ENCODE data around the gene DGCR8. TPM values are rescaled to one million over a fixed set of nuclear protein-coding genes. Genes with fewer than 3 reads are reported as not detected.

DGCR8 gene
- polyA plus RNA-seq, 1 donor: 41.7 TPM

DNA sequence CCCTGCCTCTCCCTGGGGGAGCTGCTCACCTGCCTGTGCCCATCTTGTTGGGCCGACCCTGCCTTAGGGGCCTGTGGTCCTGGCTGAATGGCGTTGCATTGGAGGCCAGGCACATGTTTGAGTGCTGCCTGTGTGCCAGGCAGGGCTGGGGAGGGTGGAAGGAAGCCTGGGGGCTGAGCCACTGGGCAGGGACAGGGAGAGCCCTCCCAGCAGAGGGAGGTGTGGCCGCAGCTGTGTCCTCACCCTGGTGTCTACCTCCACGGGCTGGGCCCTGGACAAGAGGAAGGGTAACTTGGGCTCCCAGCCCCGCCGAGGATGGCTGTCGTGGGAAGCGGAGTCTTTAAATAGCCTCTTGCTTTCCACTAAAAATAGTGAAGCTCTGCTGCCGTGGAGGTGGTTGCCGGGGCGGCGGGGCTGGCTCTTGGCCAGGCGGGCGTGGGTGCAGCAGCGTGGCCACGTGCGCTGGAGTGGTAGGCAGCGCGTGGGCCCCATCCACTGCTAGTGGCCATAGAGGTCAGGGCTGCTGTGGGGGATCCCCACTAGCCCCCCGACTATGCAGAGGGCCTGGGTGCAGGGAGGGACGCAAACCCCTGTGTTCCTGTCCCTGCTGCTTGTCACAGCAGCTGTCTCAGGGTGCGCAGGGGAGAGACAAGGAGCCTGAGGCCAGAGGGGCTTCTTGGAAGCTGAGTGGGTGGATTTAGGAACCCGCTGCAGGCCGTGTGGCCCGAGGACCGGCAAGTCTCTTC is 57.8 kb downstream of the DGCR8 start:
- DNase-seq (ENCODE audit: low read depth): no peak

DNA sequence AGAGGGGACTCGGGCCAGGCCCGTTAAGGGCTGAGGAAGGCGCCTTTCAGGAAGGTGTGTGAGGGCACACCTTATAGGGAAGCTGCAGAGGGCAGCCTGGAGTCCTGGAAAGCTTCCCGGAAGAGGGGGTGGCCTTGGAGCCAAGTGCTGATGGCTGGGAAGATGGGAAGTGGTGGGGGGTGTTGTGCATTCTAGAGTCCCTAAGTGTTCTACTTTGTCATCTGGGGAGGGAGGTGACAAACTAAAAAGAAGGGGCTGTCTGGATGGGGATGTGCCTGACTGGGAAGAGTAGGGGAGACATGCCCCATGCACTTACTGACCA is 58.3 kb downstream of the DGCR8 start:
- DNase-seq (ENCODE audit: low read depth): no peak

- DNase-seq (ENCODE audit: low read depth): no peak
Measured at GRCh38 chr22:20138868-20139267, 58.8 kb downstream of the DGCR8 start.

- no peak for DNase-seq (ENCODE audit: low read depth)
Measured at GRCh38 chr22:20139391-20140106, 59.5 kb downstream of the DGCR8 start.

GRCh38 chr22:20140107-20140445 is 60.0 kb downstream of the DGCR8 start:
- DNase-seq (ENCODE audit: low read depth): no peak

DNA sequence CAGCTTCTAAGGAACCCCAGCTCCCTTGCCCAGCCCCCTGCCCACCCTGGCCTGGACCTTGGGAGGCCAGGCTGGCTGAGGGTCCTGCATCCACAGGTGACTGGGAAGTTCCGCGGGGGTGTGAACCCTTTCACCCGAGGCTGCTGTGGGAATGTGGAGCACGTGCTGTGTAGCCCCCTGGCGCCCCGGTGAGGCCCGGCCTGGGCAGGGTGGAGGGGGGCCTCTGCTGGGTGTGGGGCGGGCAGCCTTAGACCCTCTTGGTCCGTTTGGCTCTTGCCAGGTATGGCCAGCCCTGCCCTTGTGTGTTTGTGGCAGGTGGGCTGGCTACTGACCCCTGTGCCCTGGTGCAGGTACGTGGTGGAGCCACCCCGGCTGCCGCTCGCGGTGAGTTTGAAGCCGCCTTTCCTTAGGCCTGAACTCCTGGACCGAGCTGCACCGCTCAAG is 60.5 kb downstream of the DGCR8 start:
- DNase-seq (ENCODE audit: low read depth): no peak

DNA sequence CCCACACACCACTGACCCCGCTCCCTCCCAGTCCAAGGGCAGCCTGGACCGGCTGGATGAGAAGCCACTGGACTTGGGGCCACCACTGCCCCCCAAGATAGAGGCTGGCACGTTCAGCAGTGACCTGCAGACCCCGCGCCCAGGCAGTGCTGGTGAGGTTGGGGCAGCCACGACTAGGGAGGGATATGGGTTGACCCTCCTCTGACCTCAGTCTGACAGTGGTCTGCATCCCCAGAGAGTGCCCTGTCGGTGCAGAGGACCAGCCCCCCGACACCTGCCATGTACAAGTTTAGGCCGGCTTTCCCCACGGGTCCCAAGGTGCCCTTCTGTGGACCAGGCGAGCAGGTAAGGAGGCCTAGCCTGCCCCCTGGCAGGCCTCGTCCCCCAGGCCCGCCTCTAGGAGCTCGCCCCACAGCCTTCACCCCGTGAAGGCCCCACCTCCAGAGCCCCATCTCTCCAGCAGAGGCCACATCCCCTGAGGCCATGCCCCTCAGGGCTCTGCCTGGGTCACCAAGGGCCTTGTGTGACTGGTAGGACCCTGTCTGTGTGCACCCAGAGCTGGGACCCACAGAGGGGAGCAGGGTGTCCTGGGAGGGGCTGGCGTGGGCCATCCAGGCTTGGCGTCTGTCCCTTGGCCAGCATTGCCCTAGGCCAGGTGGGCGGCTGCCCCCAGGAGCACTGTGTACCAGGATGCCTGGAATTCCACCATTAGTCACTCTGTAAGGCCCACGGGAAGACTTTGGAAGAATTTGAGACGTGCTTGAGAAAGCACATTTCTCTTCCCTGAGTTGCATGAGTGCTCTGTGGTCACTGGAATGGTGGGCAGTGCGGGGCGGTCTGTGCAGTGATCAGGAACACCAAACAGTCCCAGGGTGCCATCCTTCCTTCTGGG is 61.4 kb downstream of the DGCR8 start:
- DNase-seq (ENCODE audit: low read depth): no peak

GRCh38 chr22:20142711-20143621 is 62.9 kb downstream of the DGCR8 start:
- no peak for DNase-seq (ENCODE audit: low read depth)

DNA sequence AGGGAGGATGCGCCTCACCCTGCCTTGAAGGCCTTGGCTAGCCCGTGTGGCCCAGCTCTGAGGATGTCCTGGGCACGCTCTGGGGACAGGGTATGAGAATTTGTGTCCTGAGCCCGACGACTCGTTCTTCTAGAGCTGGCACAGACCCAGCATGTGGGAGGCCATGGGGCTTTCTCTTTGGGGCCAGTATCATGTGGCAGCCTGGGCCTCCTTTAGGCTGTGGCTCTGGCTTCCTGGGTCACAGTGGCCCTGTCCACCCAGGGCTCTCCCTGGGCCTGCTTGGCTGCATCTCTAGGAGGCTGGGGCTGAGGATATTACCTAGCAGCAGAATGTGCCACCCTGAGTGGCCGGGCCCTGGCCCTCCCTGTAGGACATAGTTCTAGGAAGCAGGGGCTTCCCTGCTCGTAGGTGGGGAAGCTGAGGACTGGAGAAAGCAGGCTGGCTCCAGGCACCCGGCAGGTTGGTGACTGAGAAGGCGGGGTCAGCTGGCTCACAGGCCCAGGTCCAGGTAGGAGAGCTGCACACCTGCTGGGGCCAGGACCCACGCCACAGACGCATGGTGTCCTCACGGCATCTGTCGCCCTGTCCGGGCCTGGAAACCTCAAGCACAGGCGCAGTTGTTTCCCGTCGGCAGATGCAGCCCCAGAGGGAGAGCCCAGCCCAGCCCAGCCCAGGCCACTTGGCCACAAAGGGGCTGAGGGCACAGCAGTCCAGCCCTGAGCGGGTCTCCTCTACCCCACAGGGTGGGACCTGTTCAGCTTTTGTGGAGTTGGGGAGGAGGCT is 64.0 kb downstream of the DGCR8 start:
- DNase-seq (ENCODE audit: low read depth): no peak

DNA sequence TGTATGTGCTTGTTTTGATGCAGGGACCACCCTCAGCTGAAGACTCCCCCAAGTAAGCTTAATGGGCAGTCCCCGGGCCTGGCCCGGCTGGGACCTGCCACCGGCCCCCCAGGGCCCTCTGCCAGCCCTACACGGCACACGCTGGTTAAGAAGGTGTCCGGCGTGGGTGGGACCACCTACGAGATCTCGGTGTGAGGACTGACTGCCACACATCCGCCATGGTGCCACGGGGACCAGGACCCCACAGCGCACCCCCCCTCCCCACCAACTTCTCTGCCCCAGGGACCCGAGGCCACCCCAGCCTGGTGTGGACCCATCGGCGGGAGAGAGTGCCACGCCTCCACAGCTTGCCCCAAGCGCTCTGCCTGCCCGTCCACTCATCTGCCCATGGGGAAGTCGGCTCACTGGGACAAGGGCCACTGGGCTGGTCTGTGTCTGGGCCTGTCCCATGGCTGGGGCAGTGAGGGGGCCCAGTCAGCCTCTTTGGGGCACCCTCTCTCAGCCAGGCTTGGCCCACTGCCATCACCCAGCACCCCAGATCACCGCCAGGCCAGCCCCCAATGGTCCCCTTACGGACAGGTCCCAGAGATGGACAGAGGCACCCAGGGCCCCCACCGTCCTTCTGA is 65.3 kb downstream of the DGCR8 start:
- no peak for DNase-seq (ENCODE audit: low read depth)

DNA sequence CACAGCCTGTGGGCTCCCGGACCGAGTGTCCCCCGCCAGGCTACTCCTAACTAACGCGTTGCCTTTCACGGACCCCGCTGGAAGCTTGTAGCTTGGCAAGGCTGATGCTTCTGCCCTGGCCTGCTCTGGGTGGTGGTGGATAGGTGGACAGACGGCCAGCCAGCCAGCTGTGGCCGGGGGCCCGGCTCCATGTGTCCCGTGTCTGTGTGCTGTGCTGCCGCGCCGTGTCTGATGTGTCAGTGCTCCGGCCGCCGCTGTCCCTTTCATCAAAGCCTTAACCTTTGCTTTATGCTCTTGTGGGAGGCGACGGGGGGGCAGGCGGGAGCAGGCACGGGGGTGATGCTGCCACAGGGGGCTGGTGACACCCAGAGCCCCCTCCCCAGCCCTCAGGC is 65.8 kb downstream of the DGCR8 start:
- DNase-seq (ENCODE audit: low read depth): no peak

DNA sequence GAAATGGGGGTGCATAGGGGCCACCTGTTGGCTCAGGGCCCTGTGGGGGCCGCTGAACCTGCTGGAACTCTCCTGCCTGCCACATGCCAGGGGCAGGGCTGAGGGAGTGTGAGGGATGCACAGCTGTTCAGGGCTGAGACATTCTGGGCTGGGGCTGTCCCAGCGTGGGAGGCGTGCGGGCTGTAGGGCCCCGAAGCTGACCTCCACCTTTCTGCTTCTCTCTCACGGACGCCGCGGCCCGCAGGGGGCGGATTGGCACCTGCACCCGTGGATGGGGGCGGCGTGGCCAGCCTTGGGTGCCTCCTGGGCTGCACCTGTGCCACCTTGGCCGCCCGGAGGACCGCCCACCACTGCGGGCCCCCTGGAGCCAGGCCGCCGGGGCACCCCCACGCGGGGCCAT is 66.7 kb downstream of the DGCR8 start:
- DNase-seq (ENCODE audit: low read depth): no peak

GRCh38 chr22:20147237-20147988 is 67.4 kb downstream of the DGCR8 start:
- no peak for DNase-seq (ENCODE audit: low read depth)

- no peak for DNase-seq (ENCODE audit: low read depth)
Measured at GRCh38 chr22:20148414-20148813, 68.4 kb downstream of the DGCR8 start.

DNA sequence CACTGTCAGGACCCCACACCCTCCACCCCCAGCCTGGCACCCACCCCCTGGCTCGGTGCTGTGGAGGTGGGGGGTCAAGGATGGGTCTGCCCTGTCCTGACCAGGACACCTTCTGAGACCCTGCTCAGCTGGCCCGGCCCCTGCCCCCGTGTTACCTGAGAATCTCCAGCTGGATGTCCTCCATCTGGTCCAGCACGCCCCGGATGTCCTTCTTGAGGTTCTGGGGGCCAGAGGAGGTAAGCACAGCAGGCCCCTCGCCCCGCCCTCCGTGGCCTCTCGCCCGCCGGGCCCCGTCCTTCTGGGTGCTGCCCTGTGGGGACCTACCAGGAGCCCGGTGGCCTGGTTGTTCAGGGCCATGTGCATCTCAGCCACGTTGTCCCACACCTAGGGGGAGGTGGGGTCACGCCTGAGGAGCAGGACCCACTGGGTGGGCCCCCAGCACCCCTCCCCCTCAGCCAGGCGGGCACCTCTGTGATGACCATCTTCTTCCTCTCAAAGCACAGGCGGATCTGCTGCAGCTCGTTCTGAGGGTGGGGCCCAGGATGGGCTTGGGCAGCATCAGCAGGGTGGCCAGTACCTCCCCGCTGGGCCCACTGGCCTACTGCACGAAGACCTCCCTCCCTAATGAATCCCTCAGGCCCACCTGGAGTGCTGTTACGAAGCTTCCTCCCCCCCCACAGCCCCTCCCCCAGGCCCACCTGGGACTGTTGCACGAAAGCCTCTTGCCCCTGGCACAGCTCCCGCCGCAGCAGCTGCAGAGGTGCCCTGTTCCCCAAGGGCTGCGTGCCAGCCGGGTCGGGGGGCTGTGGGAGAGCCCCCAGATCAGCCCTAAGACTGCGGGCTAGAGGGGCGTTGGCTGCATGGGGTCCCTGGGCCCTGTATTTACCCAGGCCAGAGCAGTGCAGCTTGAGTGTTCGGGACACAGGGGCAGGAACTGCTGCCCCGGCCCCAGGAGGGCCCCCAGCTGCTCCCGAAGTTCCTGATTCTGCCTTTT is 69.5 kb downstream of the DGCR8 start:
- DNase-seq (ENCODE audit: low read depth): no peak

GRCh38 chr22:20150381-20151275 is 70.6 kb downstream of the DGCR8 start, which contains the start of gene CCDC188:
Gene CCDC188 (minus strand): TSS chr22:20151055. CDS start chr22:20150986, 69 bp downstream.
- no peak for DNase-seq (ENCODE audit: low read depth)

DNA sequence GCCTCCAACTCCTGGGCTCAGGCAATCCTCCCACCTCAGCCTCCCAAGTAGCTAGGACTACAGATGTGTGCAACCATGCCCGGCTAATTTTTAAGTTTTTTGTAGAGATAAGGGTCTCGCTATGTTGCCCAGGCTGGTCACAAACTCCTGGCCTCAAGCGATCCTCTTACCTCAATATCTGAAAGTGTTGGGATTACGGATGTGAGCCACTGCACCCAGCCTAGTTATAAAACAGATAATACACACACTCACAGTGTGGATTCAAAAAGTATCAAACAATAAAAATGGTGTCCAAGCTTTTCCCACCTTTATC is 71.2 kb downstream of the DGCR8 start:
- DNase-seq (ENCODE audit: low read depth): no peak

Measured in forelimb muscle (tissue), 1 donor.